GM23338 (cell line): ENCODE results near the gene SLC12A5. TPM values are rescaled to one million over a fixed set of nuclear protein-coding genes. Genes with fewer than 3 reads are reported as not detected.

Experiments used
- ATAC-seq: fragments of 200-7000 bp; cut with Tn5 transposase; 3 replicates; pipeline ENCODE4 v1.9.1; 2020
- DNase-seq: peaks from one replicate; pipeline ENCODE4 v3.0.0-alpha.2; 2015; ENCODE audit warnings: low spot score
- H2AFZ ChIP-seq: fragments of 200-600 bp; sonication (generic); 2 replicates; pipeline ENCODE4 v1.8.0; 2016; ENCODE audit warnings: antibody characterized with exemption, mild to moderate bottlenecking, moderate library complexity
- H3F3A ChIP-seq: fragments of 200-600 bp; sonication (generic); replicated peaks from 2 replicates; pipeline ENCODE4 v1.8.0; 2017; ENCODE audit warnings: antibody characterized with exemption, mixed run types, low read depth
- H3K27ac ChIP-seq: fragments of 200-600 bp; sonication (generic); 2 replicates; pipeline ENCODE4 v1.6.1; 2016; ENCODE audit warnings: low read depth
- H3K27me3 ChIP-seq: fragments of 200-600 bp; sonication (generic); 2 replicates; pipeline ENCODE4 v1.8.0; 2016; ENCODE audit warnings: mild to moderate bottlenecking, mixed run types, moderate library complexity; ENCODE audit not compliant: insufficient read depth
- H3K36me3 ChIP-seq: fragments of 200-600 bp; sonication (generic); 2 replicates; pipeline ENCODE4 v1.8.0; 2016; ENCODE audit warnings: mild to moderate bottlenecking; ENCODE audit not compliant: insufficient read depth
- H3K4me1 ChIP-seq: fragments of 200-600 bp; sonication (generic); 2 replicates; pipeline ENCODE4 v1.8.0; 2016; ENCODE audit warnings: mild to moderate bottlenecking, moderate library complexity; ENCODE audit not compliant: insufficient read depth
- H3K4me2 ChIP-seq: fragments of 200-600 bp; sonication (generic); 2 replicates; pipeline ENCODE4 v1.7.1; 2017; ENCODE audit warnings: mixed run types
- H3K4me3 ChIP-seq: fragments of 200-600 bp; sonication (generic); 2 replicates; pipeline ENCODE4 v1.6.1; 2016; ENCODE audit warnings: mixed run types
- H3K79me2 ChIP-seq: fragments of 200-600 bp; sonication (generic); replicated peaks from 2 replicates; pipeline ENCODE4 v1.8.0; 2017; ENCODE audit warnings: mild to moderate bottlenecking; ENCODE audit not compliant: insufficient read depth
- H3K9me2 ChIP-seq: fragments of 200-600 bp; sonication (generic); 2 replicates; pipeline ENCODE4 v1.8.0; 2017; ENCODE audit not compliant: insufficient read depth
- H4K20me1 ChIP-seq: fragments of 200-600 bp; sonication (generic); replicated peaks from 2 replicates; pipeline ENCODE4 v1.8.0; 2017; ENCODE audit warnings: mild to moderate bottlenecking; ENCODE audit not compliant: insufficient read depth
- H3K27ac Mint-ChIP-seq: 2 replicates; pipeline ENCODE4 v1.8.0; 2020; ENCODE audit warnings: inconsistent platforms, mild to moderate bottlenecking, moderate library complexity, mixed read lengths
- H3K27me3 Mint-ChIP-seq: 3 replicates; pipeline ENCODE4 v1.8.0; 2022; ENCODE audit warnings: low read depth, mild to moderate bottlenecking, moderate library complexity, mixed read lengths, inconsistent platforms; ENCODE audit not compliant: insufficient read depth, poor library complexity
- H3K36me3 Mint-ChIP-seq: 3 replicates; pipeline ENCODE4 v1.8.0; 2021; ENCODE audit warnings: low read depth, mild to moderate bottlenecking, inconsistent platforms, moderate library complexity, mixed read lengths
- H3K4me1 Mint-ChIP-seq: 3 replicates; pipeline ENCODE4 v1.8.0; 2020; ENCODE audit warnings: mild to moderate bottlenecking, inconsistent platforms, mixed read lengths
- H3K4me3 Mint-ChIP-seq: 3 replicates; pipeline ENCODE4 v1.8.0; 2021; ENCODE audit warnings: moderate library complexity, mild to moderate bottlenecking, inconsistent platforms, mixed read lengths
- H3K9me3 Mint-ChIP-seq: 3 replicates; pipeline ENCODE4 v1.8.0; 2020; ENCODE audit warnings: moderate library complexity, mild to moderate bottlenecking, inconsistent platforms, mixed read lengths
- CREB1 ChIP-seq: fragments of 250-450 bp; sonication (Bioruptor Pico); IDR thresholded peaks from 2 replicates; pipeline ENCODE4 v1.5.0; 2020; ENCODE audit warnings: low read depth, mild to moderate bottlenecking, moderate library complexity
- EZH2 ChIP-seq: fragments of 200-600 bp; sonication (generic); IDR thresholded peaks from one replicate; pipeline ENCODE4 v1.8.0; 2017; ENCODE audit warnings: antibody characterized with exemption, mild to moderate bottlenecking, low read depth; ENCODE audit not compliant: unreplicated experiment
- EZH2phosphoT487 ChIP-seq: fragments of 200-600 bp; sonication (generic); IDR thresholded peaks from one replicate; pipeline ENCODE4 v1.8.1; 2018; ENCODE audit warnings: antibody characterized with exemption; ENCODE audit not compliant: unreplicated experiment
- JUNB ChIP-seq: IDR thresholded peaks from one replicate; pipeline ENCODE4 v1.6.1; 2016; ENCODE audit warnings: antibody characterized with exemption; ENCODE audit not compliant: unreplicated experiment
- NANOG ChIP-seq: IDR thresholded peaks from 2 replicates; pipeline ENCODE4 v1.6.1; 2016; ENCODE audit warnings: antibody characterized with exemption, borderline replicate concordance
- POLR2AphosphoS5 ChIP-seq: IDR thresholded peaks from 2 replicates; pipeline ENCODE4 v1.6.1; 2016; ENCODE audit warnings: antibody characterized with exemption, low read depth
- STAT1 ChIP-seq: IDR thresholded peaks from one replicate; pipeline ENCODE4 v1.6.1; 2016; ENCODE audit warnings: antibody characterized with exemption; ENCODE audit not compliant: unreplicated experiment
- ZNF114 ChIP-seq: fragments of 250-450 bp; sonication (Bioruptor Pico); IDR thresholded peaks from 2 replicates; pipeline ENCODE4 v1.5.0; 2020; ENCODE audit warnings: mild to moderate bottlenecking, moderate library complexity
- ZNF331 ChIP-seq: fragments of 250-450 bp; sonication (Bioruptor Pico); IDR thresholded peaks from 2 replicates; pipeline ENCODE4 v1.5.0; 2020; ENCODE audit warnings: low read depth, mild to moderate bottlenecking, moderate library complexity
- polyA plus RNA-seq: library from polyadenylated mRNA; unstranded; fragments of >200 nt; fragmentation: Nextera tagmentation; extraction: Ambion mirVana; gene quantifications from 2 replicates; pipeline ENCODE4 v1.2.1, GENCODE V29; 2016
- total RNA-seq: library from RNA; depleted of rRNA; stranded (reverse); fragments of >200 nt; shearing (Covaris generic); gene quantifications from 2 replicates; pipeline ENCODE4 v1.2.3, GENCODE V29; 2014
- TF ChIP-seq, protein P1 (sequence below): IDR thresholded peaks from one replicate; pipeline ENCODE4 v1.6.1; 2018; ENCODE audit warnings: antibody characterized with exemption; ENCODE audit not compliant: unreplicated experiment
- TF ChIP-seq, protein P2 (sequence below): IDR thresholded peaks from 2 replicates; pipeline ENCODE4 v1.6.1; 2016; ENCODE audit warnings: antibody characterized with exemption
- TF ChIP-seq, protein P3 (sequence below), 2 experiments: fragments of 200-600 bp in 1 of 2; sonication (generic) in 1 of 2; conservative IDR thresholded peaks; 2 replicates each; pipeline versions ENCODE4 v1.5.1 to v1.6.1; 2016 to 2017; ENCODE audit warnings: antibody characterized with exemption in 2 of 2, low read depth in 2 of 2, mild to moderate bottlenecking in 2 of 2, moderate library complexity in 1 of 2
- TF ChIP-seq, protein P4 (sequence below): fragments of 250-450 bp; sonication (Bioruptor Pico); IDR thresholded peaks from 2 replicates; pipeline ENCODE4 v1.5.0; 2020; ENCODE audit warnings: mild to moderate bottlenecking, moderate library complexity

Gene SLC12A5
- total and polyA plus RNA-seq, 2 experiments from 2014 or later = 3.5 to 8.4 TPM

DNA sequence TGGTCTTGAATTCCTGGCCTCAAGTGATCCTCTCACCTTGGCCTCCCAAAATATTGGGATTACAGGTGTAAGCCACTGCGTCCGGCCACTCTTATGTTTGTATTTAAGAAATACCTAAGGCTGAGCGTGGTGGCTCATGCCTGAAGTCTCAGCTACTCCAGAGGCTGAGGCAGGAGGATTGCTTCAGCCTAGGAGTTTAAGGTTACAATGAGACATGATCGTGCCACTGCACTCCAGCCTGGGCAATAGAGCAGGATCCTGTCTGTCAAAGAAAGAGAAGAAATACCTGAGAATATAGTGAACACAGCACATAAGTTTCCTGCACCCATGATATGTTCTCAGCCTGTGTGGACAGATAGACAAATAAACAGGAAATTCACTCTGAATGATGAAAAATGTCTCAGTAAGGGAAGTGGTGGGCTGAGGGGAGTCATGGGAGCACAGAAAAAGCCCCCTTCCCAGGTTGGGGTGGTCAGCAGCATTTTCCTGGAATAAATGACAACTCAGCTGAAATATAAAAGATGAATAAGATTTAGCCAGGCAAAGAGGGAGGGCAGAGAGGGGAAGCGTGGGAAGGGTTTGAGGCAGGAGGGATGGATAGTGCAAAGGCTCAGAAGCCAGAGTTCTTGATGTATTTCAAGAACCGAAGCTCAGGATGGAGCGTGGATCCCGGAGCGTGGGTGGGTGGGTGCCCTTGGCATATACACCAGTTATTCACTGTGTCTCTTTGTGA lies 34.1 kb upstream of the SLC12A5 start:
- peaks cover 13% of the 10 kb centered on the region; the same call in 1 of the 2 replicates for H3K4me1 ChIP-seq
- peak overlapping the region; percentile 60 for H3K4me2 ChIP-seq
- H2AFZ ChIP-seq = peak overlapping the region; percentile 77; the same call in 1 of the 2 replicates
- no peaks in the 10 kb centered on the region for H3K36me3 Mint-ChIP-seq
- H3K4me3 Mint-ChIP-seq = no peak overlapping the region
- no peaks in the 10 kb centered on the region for H4K20me1 ChIP-seq
- ATAC-seq (no peak), DNase-seq (no peak)
- H3K27ac Mint-ChIP-seq = no peak overlapping the region
- no peaks in the 10 kb centered on the region; the same call in 2 of the 3 replicates for H3K9me3 Mint-ChIP-seq
- H3K27me3 Mint-ChIP-seq = peaks cover 14% of the 10 kb centered on the region
- H3K36me3 ChIP-seq = no peaks in the 10 kb centered on the region
- H3K9me2 ChIP-seq = no peaks in the 10 kb centered on the region
- no peak overlapping the region for H3K27ac ChIP-seq
- no peaks in the 10 kb centered on the region for H3K27me3 ChIP-seq
- H3K4me1 Mint-ChIP-seq = peaks cover 25% of the 10 kb centered on the region
- peaks cover 10% of the 10 kb centered on the region; the same call in 1 of the 2 replicates for H3F3A ChIP-seq
- no peak for TF ChIP-seq ZNF331 (CRISPR knock-in tag)
- TF ChIP-seq ZNF114 (CRISPR knock-in tag) = no peak
- TF ChIP-seq STAT1 = no peak
- no peak for TF ChIP-seq JUNB
- TF ChIP-seq, protein P1, sequence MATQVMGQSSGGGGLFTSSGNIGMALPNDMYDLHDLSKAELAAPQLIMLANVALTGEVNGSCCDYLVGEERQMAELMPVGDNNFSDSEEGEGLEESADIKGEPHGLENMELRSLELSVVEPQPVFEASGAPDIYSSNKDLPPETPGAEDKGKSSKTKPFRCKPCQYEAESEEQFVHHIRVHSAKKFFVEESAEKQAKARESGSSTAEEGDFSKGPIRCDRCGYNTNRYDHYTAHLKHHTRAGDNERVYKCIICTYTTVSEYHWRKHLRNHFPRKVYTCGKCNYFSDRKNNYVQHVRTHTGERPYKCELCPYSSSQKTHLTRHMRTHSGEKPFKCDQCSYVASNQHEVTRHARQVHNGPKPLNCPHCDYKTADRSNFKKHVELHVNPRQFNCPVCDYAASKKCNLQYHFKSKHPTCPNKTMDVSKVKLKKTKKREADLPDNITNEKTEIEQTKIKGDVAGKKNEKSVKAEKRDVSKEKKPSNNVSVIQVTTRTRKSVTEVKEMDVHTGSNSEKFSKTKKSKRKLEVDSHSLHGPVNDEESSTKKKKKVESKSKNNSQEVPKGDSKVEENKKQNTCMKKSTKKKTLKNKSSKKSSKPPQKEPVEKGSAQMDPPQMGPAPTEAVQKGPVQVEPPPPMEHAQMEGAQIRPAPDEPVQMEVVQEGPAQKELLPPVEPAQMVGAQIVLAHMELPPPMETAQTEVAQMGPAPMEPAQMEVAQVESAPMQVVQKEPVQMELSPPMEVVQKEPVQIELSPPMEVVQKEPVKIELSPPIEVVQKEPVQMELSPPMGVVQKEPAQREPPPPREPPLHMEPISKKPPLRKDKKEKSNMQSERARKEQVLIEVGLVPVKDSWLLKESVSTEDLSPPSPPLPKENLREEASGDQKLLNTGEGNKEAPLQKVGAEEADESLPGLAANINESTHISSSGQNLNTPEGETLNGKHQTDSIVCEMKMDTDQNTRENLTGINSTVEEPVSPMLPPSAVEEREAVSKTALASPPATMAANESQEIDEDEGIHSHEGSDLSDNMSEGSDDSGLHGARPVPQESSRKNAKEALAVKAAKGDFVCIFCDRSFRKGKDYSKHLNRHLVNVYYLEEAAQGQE = no peak
- TF ChIP-seq, protein P2, sequence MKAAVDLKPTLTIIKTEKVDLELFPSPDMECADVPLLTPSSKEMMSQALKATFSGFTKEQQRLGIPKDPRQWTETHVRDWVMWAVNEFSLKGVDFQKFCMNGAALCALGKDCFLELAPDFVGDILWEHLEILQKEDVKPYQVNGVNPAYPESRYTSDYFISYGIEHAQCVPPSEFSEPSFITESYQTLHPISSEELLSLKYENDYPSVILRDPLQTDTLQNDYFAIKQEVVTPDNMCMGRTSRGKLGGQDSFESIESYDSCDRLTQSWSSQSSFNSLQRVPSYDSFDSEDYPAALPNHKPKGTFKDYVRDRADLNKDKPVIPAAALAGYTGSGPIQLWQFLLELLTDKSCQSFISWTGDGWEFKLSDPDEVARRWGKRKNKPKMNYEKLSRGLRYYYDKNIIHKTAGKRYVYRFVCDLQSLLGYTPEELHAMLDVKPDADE = no peak
- TF ChIP-seq, protein P3, sequence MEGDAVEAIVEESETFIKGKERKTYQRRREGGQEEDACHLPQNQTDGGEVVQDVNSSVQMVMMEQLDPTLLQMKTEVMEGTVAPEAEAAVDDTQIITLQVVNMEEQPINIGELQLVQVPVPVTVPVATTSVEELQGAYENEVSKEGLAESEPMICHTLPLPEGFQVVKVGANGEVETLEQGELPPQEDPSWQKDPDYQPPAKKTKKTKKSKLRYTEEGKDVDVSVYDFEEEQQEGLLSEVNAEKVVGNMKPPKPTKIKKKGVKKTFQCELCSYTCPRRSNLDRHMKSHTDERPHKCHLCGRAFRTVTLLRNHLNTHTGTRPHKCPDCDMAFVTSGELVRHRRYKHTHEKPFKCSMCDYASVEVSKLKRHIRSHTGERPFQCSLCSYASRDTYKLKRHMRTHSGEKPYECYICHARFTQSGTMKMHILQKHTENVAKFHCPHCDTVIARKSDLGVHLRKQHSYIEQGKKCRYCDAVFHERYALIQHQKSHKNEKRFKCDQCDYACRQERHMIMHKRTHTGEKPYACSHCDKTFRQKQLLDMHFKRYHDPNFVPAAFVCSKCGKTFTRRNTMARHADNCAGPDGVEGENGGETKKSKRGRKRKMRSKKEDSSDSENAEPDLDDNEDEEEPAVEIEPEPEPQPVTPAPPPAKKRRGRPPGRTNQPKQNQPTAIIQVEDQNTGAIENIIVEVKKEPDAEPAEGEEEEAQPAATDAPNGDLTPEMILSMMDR (conservative IDR thresholded peaks at IDR 0.05; ENCODE audit: low read depth in 2 of 2) = no peak
- no peak for TF ChIP-seq EZH2
- TF ChIP-seq POLR2AphosphoS5 = no peak
- TF ChIP-seq EZH2phosphoT487 = no peak
- TF ChIP-seq NANOG = no peak
- TF ChIP-seq CREB1 (CRISPR knock-in tag) = no peak
- TF ChIP-seq, protein P4, sequence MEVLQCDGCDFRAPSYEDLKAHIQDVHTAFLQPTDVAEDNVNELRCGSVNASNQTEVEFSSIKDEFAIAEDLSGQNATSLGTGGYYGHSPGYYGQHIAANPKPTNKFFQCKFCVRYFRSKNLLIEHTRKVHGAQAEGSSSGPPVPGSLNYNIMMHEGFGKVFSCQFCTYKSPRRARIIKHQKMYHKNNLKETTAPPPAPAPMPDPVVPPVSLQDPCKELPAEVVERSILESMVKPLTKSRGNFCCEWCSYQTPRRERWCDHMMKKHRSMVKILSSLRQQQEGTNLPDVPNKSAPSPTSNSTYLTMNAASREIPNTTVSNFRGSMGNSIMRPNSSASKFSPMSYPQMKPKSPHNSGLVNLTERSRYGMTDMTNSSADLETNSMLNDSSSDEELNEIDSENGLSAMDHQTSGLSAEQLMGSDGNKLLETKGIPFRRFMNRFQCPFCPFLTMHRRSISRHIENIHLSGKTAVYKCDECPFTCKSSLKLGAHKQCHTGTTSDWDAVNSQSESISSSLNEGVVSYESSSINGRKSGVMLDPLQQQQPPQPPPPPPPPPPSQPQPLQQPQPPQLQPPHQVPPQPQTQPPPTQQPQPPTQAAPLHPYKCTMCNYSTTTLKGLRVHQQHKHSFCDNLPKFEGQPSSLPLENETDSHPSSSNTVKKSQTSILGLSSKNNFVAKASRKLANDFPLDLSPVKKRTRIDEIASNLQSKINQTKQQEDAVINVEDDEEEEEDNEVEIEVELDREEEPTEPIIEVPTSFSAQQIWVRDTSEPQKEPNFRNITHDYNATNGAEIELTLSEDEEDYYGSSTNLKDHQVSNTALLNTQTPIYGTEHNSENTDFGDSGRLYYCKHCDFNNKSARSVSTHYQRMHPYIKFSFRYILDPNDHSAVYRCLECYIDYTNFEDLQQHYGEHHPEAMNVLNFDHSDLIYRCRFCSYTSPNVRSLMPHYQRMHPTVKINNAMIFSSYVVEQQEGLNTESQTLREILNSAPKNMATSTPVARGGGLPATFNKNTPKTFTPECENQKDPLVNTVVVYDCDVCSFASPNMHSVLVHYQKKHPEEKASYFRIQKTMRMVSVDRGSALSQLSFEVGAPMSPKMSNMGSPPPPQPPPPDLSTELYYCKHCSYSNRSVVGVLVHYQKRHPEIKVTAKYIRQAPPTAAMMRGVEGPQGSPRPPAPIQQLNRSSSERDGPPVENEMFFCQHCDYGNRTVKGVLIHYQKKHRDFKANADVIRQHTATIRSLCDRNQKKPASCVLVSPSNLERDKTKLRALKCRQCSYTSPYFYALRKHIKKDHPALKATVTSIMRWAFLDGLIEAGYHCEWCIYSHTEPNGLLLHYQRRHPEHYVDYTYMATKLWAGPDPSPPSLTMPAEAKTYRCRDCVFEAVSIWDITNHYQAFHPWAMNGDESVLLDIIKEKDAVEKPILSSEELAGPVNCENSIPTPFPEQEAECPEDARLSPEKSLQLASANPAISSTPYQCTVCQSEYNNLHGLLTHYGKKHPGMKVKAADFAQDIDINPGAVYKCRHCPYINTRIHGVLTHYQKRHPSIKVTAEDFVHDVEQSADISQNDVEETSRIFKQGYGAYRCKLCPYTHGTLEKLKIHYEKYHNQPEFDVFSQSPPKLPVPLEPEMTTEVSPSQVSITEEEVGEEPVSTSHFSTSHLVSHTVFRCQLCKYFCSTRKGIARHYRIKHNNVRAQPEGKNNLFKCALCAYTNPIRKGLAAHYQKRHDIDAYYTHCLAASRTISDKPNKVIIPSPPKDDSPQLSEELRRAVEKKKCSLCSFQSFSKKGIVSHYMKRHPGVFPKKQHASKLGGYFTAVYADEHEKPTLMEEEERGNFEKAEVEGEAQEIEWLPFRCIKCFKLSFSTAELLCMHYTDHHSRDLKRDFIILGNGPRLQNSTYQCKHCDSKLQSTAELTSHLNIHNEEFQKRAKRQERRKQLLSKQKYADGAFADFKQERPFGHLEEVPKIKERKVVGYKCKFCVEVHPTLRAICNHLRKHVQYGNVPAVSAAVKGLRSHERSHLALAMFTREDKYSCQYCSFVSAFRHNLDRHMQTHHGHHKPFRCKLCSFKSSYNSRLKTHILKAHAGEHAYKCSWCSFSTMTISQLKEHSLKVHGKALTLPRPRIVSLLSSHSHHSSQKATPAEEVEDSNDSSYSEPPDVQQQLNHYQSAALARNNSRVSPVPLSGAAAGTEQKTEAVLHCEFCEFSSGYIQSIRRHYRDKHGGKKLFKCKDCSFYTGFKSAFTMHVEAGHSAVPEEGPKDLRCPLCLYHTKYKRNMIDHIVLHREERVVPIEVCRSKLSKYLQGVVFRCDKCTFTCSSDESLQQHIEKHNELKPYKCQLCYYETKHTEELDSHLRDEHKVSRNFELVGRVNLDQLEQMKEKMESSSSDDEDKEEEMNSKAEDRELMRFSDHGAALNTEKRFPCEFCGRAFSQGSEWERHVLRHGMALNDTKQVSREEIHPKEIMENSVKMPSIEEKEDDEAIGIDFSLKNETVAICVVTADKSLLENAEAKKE (CRISPR knock-in tag) = no peak
- H3K79me2 ChIP-seq = no peaks in the 10 kb centered on the region
- no peak overlapping the region for H3K4me3 ChIP-seq
